ENCODE measurements around the gene GRK4. TPM values are rescaled to one million over a fixed set of nuclear protein-coding genes. Genes with fewer than 3 reads are reported as not detected.

Gene GRK4
- total RNA-seq, 1 experiment from 2014 or later = 4.2 TPM

- Histone ChIP-seq H3K79me2 (ENCODE audit: insufficient read depth, low read length) (peaks cover 55% of the 10 kb centered on the region), H3K9ac (ENCODE audit: low read length) (no peak overlapping the region), H3K36me3 (ENCODE audit: control insufficient read depth in 1 of 2, insufficient read depth in 2 of 2, low read length in 2 of 2) (peaks cover 71 to 91% of the 10 kb centered on the region in 2 experiments), H3K4me3 (replicated peaks in 1 of 2; ENCODE audit: low read depth in 1 of 2, low read length in 2 of 2) (no peak overlapping the region), H3K27me3 (ENCODE audit: insufficient read depth, low read length) (no peaks in the 10 kb centered on the region), H4K20me1 (ENCODE audit: insufficient read depth) (peaks cover 9% of the 10 kb centered on the region; the same call in 1 of the 2 replicates), H3K4me1 (ENCODE audit: control insufficient read depth in 1 of 2, insufficient read depth in 2 of 2, low read length in 2 of 2) (no peaks in the 10 kb centered on the region), H3K9me3 (ENCODE audit: control insufficient read depth in 1 of 2, insufficient read depth in 1 of 2, low read depth in 1 of 2, low read length in 2 of 2) (no peaks in the 10 kb centered on the region), H3K27ac (ENCODE audit: low read depth, low read length) (no peak overlapping the region), H3K4me2 (ENCODE audit: low read length) (no peak overlapping the region), H2AFZ (ENCODE audit: low read depth, low read length, poor library complexity, severe bottlenecking) (no peak overlapping the region), H3K9me2 (ENCODE audit: insufficient read depth) (no peaks in the 10 kb centered on the region)
- DNase-seq (ENCODE audit: low read depth, low spot score) (no peak), ATAC-seq (no peak)
- no TSS peak for BruUV-seq (replicated peaks)
- ChIA-PET RAD21 (ENCODE audit: low non-redundant PET in 1 of 2, low total read pairs in 2 of 2, uncharacterized antibody in 2 of 2, unreplicated experiment in 2 of 2) (no interaction called here), CTCF (interaction anchor here (2.8 kb wide), 1 partner anchor 9 kb away, joined by 7 read pairs; no protein-coding TSS in a partner anchor), POLR2A (interaction anchor here (0.9 kb wide), 1 partner anchor 9 kb away, joined by 3 read pairs; no protein-coding TSS in a partner anchor)
- intact Hi-C loops (cut with micrococcal nuclease) = no loop called here
- no peak for TF ChIP-seq SRF (IDR thresholded peaks at IDR 0.05; ENCODE audit: low read depth)
- no peak for TF ChIP-seq FOSL1 (IDR thresholded peaks at IDR 0.05; ENCODE audit: low read depth)
- TF ChIP-seq ZFX (IDR thresholded peaks at IDR 0.05) = no peak
- TF ChIP-seq SIN3A (IDR thresholded peaks at IDR 0.05; ENCODE audit: low read depth) = no peak
- no peak for TF ChIP-seq TCF7L2 (IDR thresholded peaks at IDR 0.05; ENCODE audit: borderline replicate concordance, extremely low read depth, insufficient read depth, insufficient read length)
- no peak for TF ChIP-seq ZBTB33 (IDR thresholded peaks at IDR 0.05; ENCODE audit: extremely low read depth, insufficient replicate concordance, low read length)
- no peak for TF ChIP-seq CBX3 (IDR thresholded peaks at IDR 0.05; ENCODE audit: low read depth)
- no peak for TF ChIP-seq ZNF274 (IDR thresholded peaks at IDR 0.05; ENCODE audit: low read depth, low read length)
- TF ChIP-seq REST (IDR thresholded peaks at IDR 0.05; ENCODE audit: low read depth) = no peak
- TF ChIP-seq ELF1 (IDR thresholded peaks at IDR 0.05; ENCODE audit: borderline replicate concordance, low read depth) = no peak
- no peak for TF ChIP-seq RAD21 (IDR thresholded peaks at IDR 0.05; ENCODE audit: low read depth)
- no peak for TF ChIP-seq YY1 (IDR thresholded peaks at IDR 0.05; ENCODE audit: extremely low read depth, insufficient replicate concordance, low read depth, low read length)
- no peak for TF ChIP-seq EZH2phosphoT487 (IDR thresholded peaks at IDR 0.05; ENCODE audit: borderline replicate concordance)
- no peak for TF ChIP-seq SP1 (IDR thresholded peaks at IDR 0.05; ENCODE audit: low read depth)
- TF ChIP-seq MAX (IDR thresholded peaks at IDR 0.05) = no peak
- no peak for TF ChIP-seq POLR2AphosphoS5 (IDR thresholded peaks at IDR 0.05; ENCODE audit: low read depth, low read length)
- no peak for TF ChIP-seq JUND (IDR thresholded peaks at IDR 0.05)
- TF ChIP-seq ATF3 (IDR thresholded peaks at IDR 0.05) = no peak
Observed at GRCh38 chr4:2944586-2945526, 18.5 kb upstream of the GRK4 start.
